Activated CD8-positive, alpha-beta memory T cell treated with anti-CD3 and anti-CD28 coated beads, Interleukin-2, amount 10 ng/mL, durations not matched to agents 7 days and 5 days (primary cell): Measurements from ENCODE around the gene RAMP3. TPM values are rescaled to one million over a fixed set of nuclear protein-coding genes. Genes with fewer than 3 reads are reported as not detected.
"Not testable (repeated sequence)": the region's sequence is repeated elsewhere in the genome, so short reads cannot be mapped to it uniquely, and the experiment has no call there.

Experiments used
- ATAC-seq: fragments of 150-1000 bp; cut with Tn5 transposase; one replicate; pipeline ENCODE4 v1.10.0; 2021; ENCODE audit warnings: moderate library complexity
- CTCF ChIA-PET: fragments of 350-600 bp; sonication (Branson Sonifier 250); formaldehyde crosslinking; loops from one replicate; lab custom pipeline; 2021; ENCODE audit warnings: antibody characterized with exemption; lab: Charles Lee
- DNase-seq: peaks from one replicate; pipeline ENCODE4 v3.0.0-alpha.2; 2020
- H3K27ac Mint-ChIP-seq: one replicate; pipeline ENCODE4 v1.8.0; 2021; ENCODE audit warnings: mild to moderate bottlenecking, mixed read lengths
- H3K27me3 Mint-ChIP-seq: one replicate; pipeline ENCODE4 v1.8.0; 2021; ENCODE audit warnings: mixed read lengths
- H3K36me3 Mint-ChIP-seq: one replicate; pipeline ENCODE4 v1.8.0; 2021; ENCODE audit warnings: mild to moderate bottlenecking, mixed read lengths
- H3K4me1 Mint-ChIP-seq: one replicate; pipeline ENCODE4 v1.8.0; 2021; ENCODE audit warnings: mixed read lengths
- H3K4me3 Mint-ChIP-seq: one replicate; pipeline ENCODE4 v1.8.0; 2021; ENCODE audit warnings: mild to moderate bottlenecking, moderate library complexity, mixed read lengths
- H3K9me3 Mint-ChIP-seq: one replicate; pipeline ENCODE4 v1.8.0; 2022; ENCODE audit warnings: low read depth, mixed read lengths
- total RNA-seq, 2 experiments: library from RNA; stranded (reverse); gene quantifications; one replicate each; pipeline ENCODE4 v1.2.3, GENCODE V29; 2021

RAMP3 gene
- total RNA-seq, 2 experiments from 2014 or later = not detected

DNA sequence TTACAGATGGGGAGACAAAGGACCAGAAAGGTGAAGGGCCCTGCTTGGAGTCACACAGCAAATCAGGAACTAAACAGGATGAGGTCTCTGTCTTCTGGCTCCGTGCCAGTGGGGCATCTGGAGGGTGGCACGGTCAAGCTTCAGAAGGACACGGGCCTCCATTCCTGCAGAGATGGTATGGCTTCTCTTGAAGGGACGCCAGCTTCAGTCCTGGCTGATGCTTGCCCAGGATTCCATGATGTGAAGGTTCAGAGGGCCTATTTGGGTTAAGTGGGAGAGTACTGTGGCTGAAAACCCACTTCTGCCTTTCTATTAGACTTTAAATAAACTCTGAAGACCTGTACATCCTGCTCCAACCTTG is 6.1 kb downstream of the RAMP3 start:
- DNase-seq = no peak
- no peaks in the 10 kb centered on the region for H3K36me3 Mint-ChIP-seq

DNA sequence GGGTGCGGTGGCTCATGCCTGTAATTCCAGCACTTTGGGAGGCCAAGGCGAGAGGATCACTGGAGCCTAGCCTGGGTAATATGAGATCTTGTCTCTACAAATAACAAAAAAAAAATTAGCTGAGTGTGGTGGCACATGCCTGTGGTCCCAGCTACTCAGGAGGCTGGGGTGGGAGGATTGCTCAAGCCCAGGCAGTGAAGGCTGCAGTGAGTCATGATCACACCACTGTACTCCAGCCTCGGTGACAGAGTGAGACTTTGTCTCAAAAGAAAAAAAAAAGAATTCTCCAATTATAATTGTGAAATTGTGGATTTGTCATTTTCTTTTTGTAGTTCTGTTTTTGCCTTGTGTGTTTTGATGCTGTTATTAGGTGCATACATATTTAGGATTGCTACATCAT is 6.7 kb downstream of the RAMP3 start:
- peaks cover 37% of the 10 kb centered on the region for H3K27me3 Mint-ChIP-seq
- H3K4me3 Mint-ChIP-seq, H3K9me3 Mint-ChIP-seq, H3K36me3 Mint-ChIP-seq, H3K27ac Mint-ChIP-seq, H3K4me1 Mint-ChIP-seq, ATAC-seq, DNase-seq: not testable (repeated sequence)
- CTCF ChIA-PET = interaction anchor here (1.0 kb wide), 1 partner anchor 8 kb away, joined by 3 read pairs; no protein-coding TSS in a partner anchor

More for the DNA sequence above, 6.1 kb downstream of the RAMP3 start:
- no peak for ATAC-seq
- Mint-ChIP-seq H3K27me3 (peaks cover 36% of the 10 kb centered on the region), H3K27ac (no peak overlapping the region), H3K4me3 (no peak overlapping the region), H3K9me3 (peaks cover 2% of the 10 kb centered on the region), H3K4me1 (peaks cover 6% of the 10 kb centered on the region)
- CTCF ChIA-PET = interaction anchor here (1.0 kb wide), 1 partner anchor 9 kb away, joined by 3 read pairs; no protein-coding TSS in a partner anchor

DNA sequence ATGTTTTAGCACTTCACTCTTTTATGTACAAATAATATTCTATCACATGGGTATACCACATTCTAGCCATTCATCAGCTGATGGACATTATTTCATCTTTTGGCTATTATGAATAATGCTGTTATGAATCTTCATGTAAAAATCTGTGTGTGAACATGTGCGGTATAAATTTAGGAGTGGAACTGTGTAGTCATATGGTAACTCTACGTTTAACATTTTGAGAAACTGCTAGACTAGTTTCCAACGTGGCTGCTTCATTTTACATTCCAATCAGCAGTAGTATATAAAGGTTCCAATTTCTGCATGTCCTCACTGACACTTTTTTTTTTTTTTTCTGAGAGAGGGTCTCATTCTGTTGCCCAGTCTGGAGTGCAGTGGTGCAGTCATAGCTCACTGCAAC is 8.3 kb downstream of the RAMP3 start:
- CTCF ChIA-PET = no interaction called here
- H3K4me1 Mint-ChIP-seq = no peaks in the 10 kb centered on the region
- peaks cover 2% of the 10 kb centered on the region for H3K9me3 Mint-ChIP-seq
- H3K36me3 Mint-ChIP-seq = no peaks in the 10 kb centered on the region
- H3K27me3 Mint-ChIP-seq = peaks cover 41% of the 10 kb centered on the region
- no peak overlapping the region for H3K4me3 Mint-ChIP-seq
- DNase-seq = no peak
- no peak for ATAC-seq
- H3K27ac Mint-ChIP-seq = no peak overlapping the region

DNA sequence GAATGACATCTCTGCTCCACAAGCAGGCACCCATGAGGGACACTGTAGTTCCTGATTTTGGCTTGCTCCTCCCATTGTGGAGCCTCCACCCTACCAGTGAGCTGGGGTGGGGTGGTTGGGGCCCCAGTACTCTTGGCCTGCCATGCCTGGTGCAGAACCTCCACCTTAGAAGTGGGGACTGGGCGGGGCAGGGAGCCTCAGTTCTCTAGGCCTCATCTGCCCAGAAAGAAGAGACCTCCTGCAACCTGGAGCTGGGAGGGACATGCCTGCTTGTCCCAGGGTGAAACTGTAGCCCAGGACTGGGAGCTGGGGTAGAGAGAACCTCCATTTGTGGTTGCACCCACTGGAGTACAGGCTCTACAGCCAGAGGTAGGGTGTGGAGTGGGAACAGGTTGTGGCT is 14.4 kb downstream of the RAMP3 start:
- ATAC-seq = no peak
- Mint-ChIP-seq H3K4me3 (no peak overlapping the region), H3K36me3 (no peaks in the 10 kb centered on the region), H3K27me3 (peaks cover 20% of the 10 kb centered on the region), H3K4me1 (no peaks in the 10 kb centered on the region), H3K9me3 (no peaks in the 10 kb centered on the region), H3K27ac (no peak overlapping the region)
- no peak for DNase-seq
- CTCF ChIA-PET = interaction anchor here (1.2 to 1.3 kb wide), 2 partner anchors 8 to 88 kb away, joined by 3 read pairs; no protein-coding TSS in a partner anchor

DNA sequence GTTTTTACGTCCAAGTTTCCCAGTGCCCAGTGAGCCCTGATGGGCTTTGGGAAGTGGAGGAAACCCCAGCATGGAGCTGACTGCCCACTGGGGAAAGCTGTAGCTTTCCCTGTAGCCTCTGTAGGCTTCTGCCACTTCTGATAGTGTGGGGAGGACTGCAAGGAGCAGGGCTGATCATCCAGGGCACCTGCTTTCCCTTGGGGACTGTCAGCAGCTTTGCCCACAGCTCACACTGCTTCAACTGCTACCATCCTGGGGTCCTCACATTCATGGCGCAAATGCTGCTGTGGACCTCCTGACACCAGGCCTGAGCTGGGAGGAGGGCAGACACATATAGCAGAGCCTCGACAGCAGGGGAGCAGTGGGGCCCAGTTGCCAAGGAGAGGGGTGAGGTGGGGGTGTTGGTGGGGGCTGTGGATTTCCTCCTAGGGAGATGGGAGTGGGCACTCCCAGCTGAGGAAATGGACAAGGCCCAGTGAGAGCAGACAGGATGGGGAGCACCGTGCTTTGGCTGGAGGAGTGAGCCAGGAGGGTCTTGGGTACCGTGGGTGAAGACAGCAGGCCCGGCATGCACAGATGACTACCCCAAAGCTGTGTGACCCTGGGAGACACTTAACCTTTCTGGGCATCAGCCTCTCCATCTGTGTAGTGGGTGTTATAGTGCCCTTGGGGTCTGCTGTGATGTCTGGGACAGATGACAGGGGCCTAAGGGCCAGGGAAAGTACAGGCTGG is 16.2 kb downstream of the RAMP3 start:
- H3K27me3 Mint-ChIP-seq = peaks cover 16% of the 10 kb centered on the region
- CTCF ChIA-PET = no interaction called here
- no peaks in the 10 kb centered on the region for H3K9me3 Mint-ChIP-seq
- no peak overlapping the region for H3K27ac Mint-ChIP-seq
- no peak overlapping the region for H3K4me3 Mint-ChIP-seq
- no peak for DNase-seq
- no peaks in the 10 kb centered on the region for H3K4me1 Mint-ChIP-seq
- ATAC-seq = no peak
- H3K36me3 Mint-ChIP-seq = no peaks in the 10 kb centered on the region

DNA sequence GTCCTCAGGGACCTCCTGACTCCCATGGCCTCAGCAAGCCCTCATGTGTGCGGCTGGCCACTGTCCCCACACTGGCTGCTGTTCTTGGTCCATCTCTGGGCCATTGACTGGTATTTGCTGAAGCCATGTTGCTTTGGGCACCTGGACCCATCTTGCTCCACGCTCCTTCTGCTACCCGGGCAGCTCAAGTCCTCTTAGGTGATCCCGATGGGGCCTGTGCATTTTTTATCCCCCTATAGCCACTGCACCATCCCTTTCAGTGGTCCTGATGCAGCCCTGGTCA is 16.7 kb downstream of the RAMP3 start:
- ATAC-seq = no peak
- H3K36me3 Mint-ChIP-seq = no peaks in the 10 kb centered on the region
- H3K27ac Mint-ChIP-seq = no peak overlapping the region
- no peak overlapping the region for H3K4me3 Mint-ChIP-seq
- DNase-seq = no peak
- no peaks in the 10 kb centered on the region for H3K4me1 Mint-ChIP-seq
- CTCF ChIA-PET = no interaction called here
- H3K27me3 Mint-ChIP-seq = peaks cover 12% of the 10 kb centered on the region
- no peaks in the 10 kb centered on the region for H3K9me3 Mint-ChIP-seq

DNA sequence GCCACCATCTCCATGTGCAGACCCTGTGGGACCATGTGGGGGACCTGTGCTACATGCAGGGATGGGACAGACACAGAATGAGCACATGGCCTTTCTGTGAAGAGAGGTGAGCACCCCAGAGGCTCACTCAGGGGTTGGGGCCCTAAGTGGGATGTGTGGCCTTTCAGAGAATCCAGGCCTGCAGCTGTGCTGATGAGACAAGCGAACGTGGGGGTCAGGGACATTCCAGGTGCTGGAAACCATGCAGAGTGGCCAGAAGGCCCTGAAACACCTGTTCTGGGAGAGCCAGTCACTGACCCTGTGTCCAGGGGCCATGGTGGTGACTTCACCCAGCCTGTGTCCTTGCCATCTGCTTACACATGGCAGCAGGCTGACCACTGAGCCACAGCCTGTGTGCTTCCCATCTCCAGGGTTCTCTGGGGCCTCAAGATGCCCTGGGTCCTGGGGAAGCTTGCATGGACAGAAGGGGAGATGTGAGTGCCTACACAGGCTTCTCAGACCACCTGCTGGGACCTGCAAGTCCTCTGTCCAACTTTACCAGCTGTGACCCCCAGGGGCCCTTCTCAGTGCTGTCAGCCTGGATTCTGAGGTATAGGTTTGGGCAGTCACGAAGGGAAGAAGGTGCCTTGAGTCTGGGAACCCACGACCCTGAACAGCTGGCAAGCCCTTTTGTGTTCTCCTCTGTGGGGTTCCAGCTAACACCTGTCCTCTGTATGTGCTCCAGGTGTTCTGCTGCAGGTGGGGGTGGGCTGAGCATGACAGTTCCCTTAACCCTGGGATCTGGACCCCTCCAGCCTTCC is 17.6 kb downstream of the RAMP3 start:
- no peak for DNase-seq
- H3K4me3 Mint-ChIP-seq = no peak overlapping the region
- no peaks in the 10 kb centered on the region for H3K4me1 Mint-ChIP-seq
- no peak overlapping the region for H3K27ac Mint-ChIP-seq
- peaks cover 9% of the 10 kb centered on the region for H3K27me3 Mint-ChIP-seq
- CTCF ChIA-PET = no interaction called here
- no peaks in the 10 kb centered on the region for H3K9me3 Mint-ChIP-seq
- ATAC-seq = no peak
- no peaks in the 10 kb centered on the region for H3K36me3 Mint-ChIP-seq

DNA sequence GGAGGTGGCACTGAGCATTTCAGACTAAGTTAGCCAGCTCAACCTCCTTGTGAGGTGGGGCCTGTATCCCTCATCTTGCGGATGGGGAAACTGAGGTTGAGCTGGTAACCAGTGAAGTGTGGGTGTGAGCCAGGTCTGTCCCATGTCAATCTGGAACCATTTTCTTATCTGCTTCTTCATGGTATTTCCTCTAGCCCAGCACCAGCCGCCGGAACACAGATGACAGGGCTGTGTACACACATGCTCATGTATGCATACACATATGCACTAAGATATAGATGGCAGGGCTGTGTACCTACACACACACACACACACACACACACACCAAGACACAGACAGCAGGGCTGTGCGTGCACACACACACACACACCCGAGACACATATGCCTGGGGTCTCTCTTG is 18.5 kb downstream of the RAMP3 start:
- ATAC-seq = no peak
- Mint-ChIP-seq H3K27me3 (peaks cover 12% of the 10 kb centered on the region), H3K4me3 (no peak overlapping the region), H3K4me1 (no peaks in the 10 kb centered on the region), H3K36me3 (no peaks in the 10 kb centered on the region), H3K9me3 (no peaks in the 10 kb centered on the region), H3K27ac (no peak overlapping the region)
- CTCF ChIA-PET = no interaction called here
- no peak for DNase-seq

DNA sequence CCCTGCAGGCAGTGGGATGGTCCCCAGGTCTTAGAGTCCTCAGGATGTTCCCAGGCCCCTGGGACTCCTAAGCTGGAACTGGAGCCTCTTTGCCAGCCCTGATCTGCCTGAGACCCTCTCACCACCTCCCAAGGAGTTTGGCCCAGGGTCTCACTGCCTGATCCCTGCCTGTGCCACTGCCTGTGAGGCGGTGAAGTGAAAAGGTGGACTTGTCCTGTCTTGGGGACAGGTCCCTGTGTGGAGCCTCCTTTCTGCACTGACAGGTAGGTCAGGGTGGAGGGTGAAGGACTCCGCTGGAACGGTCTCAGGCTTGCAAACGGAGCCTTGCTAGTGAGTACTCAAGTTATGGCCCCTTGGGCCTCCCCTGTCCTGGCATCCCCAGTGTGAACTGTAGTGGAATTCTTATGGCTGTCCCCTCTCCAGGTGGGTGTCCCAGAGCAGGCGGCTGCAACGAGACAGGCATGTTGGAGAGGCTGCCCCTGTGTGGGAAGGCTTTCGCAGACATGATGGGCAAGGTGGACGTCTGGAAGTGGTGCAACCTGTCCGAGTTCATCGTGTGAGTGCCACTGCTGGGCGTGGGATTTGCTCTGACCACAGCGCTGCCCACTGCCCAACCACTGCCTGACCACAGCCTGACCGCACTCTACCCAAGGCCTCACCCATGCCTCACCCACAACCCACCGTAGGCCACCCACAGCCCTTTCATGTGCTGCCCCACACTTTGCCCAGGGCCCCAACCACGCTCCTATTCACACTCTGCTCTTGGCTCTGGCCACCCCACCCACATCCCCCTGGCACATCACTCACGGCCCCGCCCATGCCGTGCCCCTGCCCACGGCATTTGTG is 19.5 kb downstream of the RAMP3 start:
- CTCF ChIA-PET = interaction anchor here (0.9 kb wide), 1 partner anchor 60 kb away, joined by 3 read pairs; no protein-coding TSS in a partner anchor
- Mint-ChIP-seq H3K27me3 (peaks cover 12% of the 10 kb centered on the region), H3K36me3 (no peaks in the 10 kb centered on the region)

DNA sequence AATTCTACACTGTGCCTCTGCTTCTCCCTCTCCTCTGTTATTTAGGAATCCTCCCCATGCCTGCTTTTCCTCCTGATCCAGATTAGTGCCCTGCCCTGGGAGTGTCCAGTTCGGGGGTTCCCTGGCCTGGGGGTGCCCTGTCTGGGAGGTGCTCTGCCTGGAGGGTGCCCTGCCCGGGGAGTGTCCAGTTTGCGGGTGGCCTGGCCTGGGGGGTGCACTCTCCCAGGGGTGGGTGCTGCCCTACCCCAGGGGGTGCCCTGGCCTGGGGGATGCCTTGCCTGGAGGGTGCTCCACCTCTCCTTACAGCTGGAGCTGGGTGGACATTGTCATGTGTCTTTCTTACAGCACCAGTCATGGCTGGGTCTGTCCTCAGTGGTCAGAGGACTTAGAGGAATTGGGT is 20.2 kb downstream of the RAMP3 start:
- CTCF ChIA-PET = no interaction called here

More for the DNA sequence above, 19.5 kb downstream of the RAMP3 start:
- Mint-ChIP-seq H3K9me3 (no peaks in the 10 kb centered on the region), H3K4me3 (no peak overlapping the region), H3K27ac (no peak overlapping the region), H3K4me1 (no peaks in the 10 kb centered on the region)
- ATAC-seq (no peak), DNase-seq (no peak)

DNA sequence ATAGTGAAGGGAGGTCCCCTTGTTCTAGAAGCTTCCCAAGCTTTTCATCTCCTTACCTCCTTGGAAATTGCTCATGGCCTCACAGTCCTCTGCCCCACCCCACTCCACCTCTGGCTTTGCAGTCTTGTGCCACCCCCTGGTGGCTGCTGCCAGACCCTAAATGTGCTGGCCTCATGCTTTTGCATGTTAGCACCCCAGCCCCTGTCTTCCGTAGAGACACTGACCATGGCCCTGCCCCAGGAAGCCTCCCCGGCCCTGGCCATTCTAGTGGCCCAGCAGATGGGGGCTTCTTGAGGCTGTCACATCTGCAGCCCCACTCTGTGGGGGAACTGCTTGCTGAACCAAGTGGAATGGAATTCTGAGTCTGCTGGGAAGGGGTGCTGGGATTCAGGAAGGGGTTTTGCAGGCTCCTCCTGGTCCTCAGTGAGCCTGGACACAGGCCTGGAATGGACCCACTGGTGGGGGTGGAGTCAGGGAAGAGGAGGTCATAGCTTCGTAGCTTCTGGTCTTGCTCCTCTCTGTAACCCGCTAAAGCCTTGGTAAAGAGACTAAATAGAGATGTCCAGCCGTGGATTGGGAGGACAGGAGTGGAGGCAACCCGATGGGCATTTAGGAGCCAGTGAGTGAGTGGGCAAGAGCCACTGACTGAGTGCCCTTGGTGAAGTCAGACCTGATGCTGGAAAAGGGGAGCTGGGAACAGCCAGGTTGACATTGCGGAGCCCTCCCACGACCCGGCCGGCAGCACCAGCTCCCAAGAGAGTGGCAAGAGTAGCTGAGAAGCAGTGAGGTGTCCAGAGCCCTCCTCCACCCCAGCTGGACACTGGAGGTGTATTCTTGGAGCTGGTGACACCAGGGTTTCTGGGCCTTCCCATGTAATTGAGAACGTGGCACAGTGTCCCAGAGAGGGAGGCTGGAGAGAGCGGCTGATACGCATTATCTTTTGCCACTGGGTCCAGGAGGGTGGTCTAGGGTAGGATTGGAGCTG is 20.9 kb downstream of the RAMP3 start:
- CTCF ChIA-PET = no interaction called here
- no peaks in the 10 kb centered on the region for H3K4me1 Mint-ChIP-seq
- H3K36me3 Mint-ChIP-seq = no peaks in the 10 kb centered on the region
- no peak for DNase-seq
- no peaks in the 10 kb centered on the region for H3K9me3 Mint-ChIP-seq
- H3K27me3 Mint-ChIP-seq = peaks cover 12% of the 10 kb centered on the region
- no peak overlapping the region for H3K4me3 Mint-ChIP-seq
- ATAC-seq = no peak
- no peak overlapping the region for H3K27ac Mint-ChIP-seq

More for the DNA sequence above, 20.2 kb downstream of the RAMP3 start:
- DNase-seq = no peak
- no peak overlapping the region for H3K4me3 Mint-ChIP-seq
- ATAC-seq = no peak
- H3K4me1 Mint-ChIP-seq = no peaks in the 10 kb centered on the region
- H3K27ac Mint-ChIP-seq = no peak overlapping the region
- H3K27me3 Mint-ChIP-seq = peaks cover 12% of the 10 kb centered on the region
- H3K36me3 Mint-ChIP-seq = no peaks in the 10 kb centered on the region
- H3K9me3 Mint-ChIP-seq = no peaks in the 10 kb centered on the region

DNA sequence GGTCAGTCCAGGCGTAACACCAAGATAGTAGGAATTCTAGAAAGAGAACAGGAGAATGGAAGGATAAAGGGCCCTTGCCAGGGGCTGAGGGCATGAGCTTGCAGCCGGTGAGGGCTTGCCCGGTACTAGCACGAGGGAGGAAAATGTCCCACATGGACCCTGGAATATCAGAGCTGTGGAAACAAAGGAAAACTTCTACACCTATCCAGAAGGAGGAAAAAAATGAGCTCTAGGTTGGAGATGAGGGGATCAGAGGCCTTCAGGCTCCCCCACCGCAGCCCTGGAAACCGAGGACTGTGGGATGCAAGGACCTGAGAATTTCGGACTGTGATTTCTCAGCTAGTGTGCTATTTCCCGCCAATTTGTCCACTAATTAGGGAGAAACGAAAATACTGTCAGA is 22.1 kb downstream of the RAMP3 start:
- Mint-ChIP-seq H3K27ac (no peak overlapping the region), H3K27me3 (peaks cover 12% of the 10 kb centered on the region), H3K4me3 (no peak overlapping the region), H3K36me3 (no peaks in the 10 kb centered on the region), H3K9me3 (no peaks in the 10 kb centered on the region), H3K4me1 (no peaks in the 10 kb centered on the region)
- CTCF ChIA-PET = interaction anchor here (0.8 kb wide), 1 partner anchor 80 kb away, joined by 3 read pairs; no protein-coding TSS in a partner anchor
- ATAC-seq (no peak), DNase-seq (no peak)
